GM23248 (cell line): ENCODE results near the gene LANCL1.

Experiments used
- EZH2 ChIP-seq: fragments of 200-600 bp; sonication (generic); IDR thresholded peaks from 2 replicates; pipeline ENCODE4 v1.6.1; 2018; ENCODE audit warnings: antibody characterized with exemption, mild to moderate bottlenecking; ENCODE audit not compliant: insufficient read depth, poor library complexity, severe bottlenecking
- EZH2phosphoT487 ChIP-seq: fragments of 200-600 bp; sonication (generic); IDR thresholded peaks from 2 replicates; pipeline ENCODE4 v1.6.1; 2018; ENCODE audit warnings: antibody characterized with exemption, moderate library complexity, mild to moderate bottlenecking, low read depth; ENCODE audit not compliant: insufficient read depth

GRCh38 chr2:210459880-210460279 is 16.7 kb downstream of the LANCL1 start:
- TF ChIP-seq EZH2 (no peak), EZH2phosphoT487 (no peak)
